HEK293 (cell line): ENCODE measurements around the gene BTC.
"Not testable (repeated sequence)": the region's sequence is repeated elsewhere in the genome, so short reads cannot be mapped to it uniquely, and the experiment has no call there.

Experiments used
- CTCF ChIA-PET: fragments of 350-600 bp; formaldehyde crosslinking; extraction: SDS; loops from one replicate; lab custom pipeline; 2021; ENCODE audit warnings: antibody characterized with exemption; lab: Yijun Ruan, JAX
- POLR2A ChIA-PET: fragments of 300-600 bp; formaldehyde crosslinking; extraction: SDS; loops from one replicate; lab custom pipeline; 2020; ENCODE audit warnings: antibody characterized with exemption, inconsistent platforms; lab: Yijun Ruan, JAX
- H3K27ac ChIP-seq: fragments of 200-500 bp; sonication (Bioruptor generic); 2 replicates; pipeline ENCODE4 v1.5.1; 2014; ENCODE audit warnings: low read depth, low read length, control low read depth, inconsistent platforms; ENCODE audit errors: extremely low read depth
- H3K36me3 ChIP-seq, 2 experiments: fragments of 200-500 bp in 1 of 2; sonication (Bioruptor generic) in 1 of 2; 1 replicate in 1 of 2; 2 replicates in 1 of 2; pipeline ENCODE4 v1.5.1; 2014 to 2017; ENCODE audit warnings: inconsistent platforms in 2 of 2, low read length in 2 of 2; ENCODE audit not compliant: control insufficient read depth in 2 of 2, insufficient read depth in 1 of 2
- H3K4me1 ChIP-seq: fragments of 200-500 bp; sonication (Bioruptor generic); 2 replicates; pipeline ENCODE4 v1.5.1; 2014; ENCODE audit warnings: mild to moderate bottlenecking, low read length, inconsistent platforms; ENCODE audit not compliant: control insufficient read depth, insufficient read depth
- H3K4me3 ChIP-seq: 2 replicates; pipeline ENCODE4 v1.5.1; 2011; ENCODE audit warnings: low read depth, mild to moderate bottlenecking, control low read depth, low read length, moderate library complexity
- H3K9me3 ChIP-seq: fragments of 200-500 bp; sonication (Bioruptor generic); 2 replicates; pipeline ENCODE4 v1.5.1; 2014; ENCODE audit warnings: low read depth, low read length, inconsistent platforms; ENCODE audit not compliant: control insufficient read depth, insufficient read depth
- BCL11A ChIP-seq: fragments of 450-650 bp; formaldehyde crosslinking; IDR thresholded peaks from 2 replicates; pipeline ENCODE4 v1.5.1; 2016; ENCODE audit warnings: low read depth, missing biosample characterization, missing genetic modification characterization
- ZNF146 ChIP-seq: fragments of 450-650 bp; formaldehyde crosslinking; IDR thresholded peaks from 2 replicates; pipeline ENCODE4 v1.5.1; 2016; ENCODE audit warnings: missing biosample characterization, missing genetic modification characterization
- ZNF555 ChIP-seq: fragments of 450-650 bp; formaldehyde crosslinking; conservative IDR thresholded peaks from 2 replicates; pipeline ENCODE4 v1.5.1; 2017; ENCODE audit warnings: missing biosample characterization, mild to moderate bottlenecking, missing genetic modification characterization, inconsistent platforms
- ZSCAN23 ChIP-seq: fragments of 450-650 bp; formaldehyde crosslinking; IDR thresholded peaks from 2 replicates; pipeline ENCODE4 v1.5.1; 2016; ENCODE audit warnings: missing biosample characterization, missing genetic modification characterization
- TF ChIP-seq, protein P1 (sequence below): fragments of 450-650 bp; formaldehyde crosslinking; IDR thresholded peaks from 2 replicates; pipeline ENCODE4 v1.5.1; 2016; ENCODE audit warnings: missing biosample characterization, missing genetic modification characterization

Gene BTC

DNA sequence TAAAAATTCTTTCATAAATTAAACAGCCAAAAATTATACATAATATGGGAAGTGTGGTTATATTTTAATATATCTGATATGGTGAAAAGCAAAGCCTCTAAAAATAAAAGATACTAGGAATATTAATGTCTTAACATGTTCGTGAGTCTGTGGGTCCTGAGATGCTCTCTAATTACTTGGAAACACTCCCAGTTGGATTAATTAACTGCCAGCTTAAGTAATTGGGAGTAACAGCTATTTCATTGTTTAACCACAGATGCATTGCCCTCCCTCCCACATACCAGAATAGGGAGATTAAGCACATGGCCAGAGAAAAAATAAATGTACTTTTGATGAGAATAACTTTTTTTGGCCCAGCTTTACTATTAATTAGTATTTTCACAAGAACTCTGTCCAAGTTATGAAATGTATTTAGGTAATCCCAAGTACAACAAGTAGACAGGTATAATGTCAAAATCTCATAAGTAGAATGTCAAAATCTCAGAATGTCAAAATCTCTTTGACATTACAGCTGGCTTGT lies 79.7 kb downstream of the BTC start:
- ChIA-PET POLR2A (no interaction called here), CTCF (no interaction called here)
- H3K4me1 ChIP-seq: no peaks in the 10 kb centered on the region
- TF ChIP-seq, protein P1, sequence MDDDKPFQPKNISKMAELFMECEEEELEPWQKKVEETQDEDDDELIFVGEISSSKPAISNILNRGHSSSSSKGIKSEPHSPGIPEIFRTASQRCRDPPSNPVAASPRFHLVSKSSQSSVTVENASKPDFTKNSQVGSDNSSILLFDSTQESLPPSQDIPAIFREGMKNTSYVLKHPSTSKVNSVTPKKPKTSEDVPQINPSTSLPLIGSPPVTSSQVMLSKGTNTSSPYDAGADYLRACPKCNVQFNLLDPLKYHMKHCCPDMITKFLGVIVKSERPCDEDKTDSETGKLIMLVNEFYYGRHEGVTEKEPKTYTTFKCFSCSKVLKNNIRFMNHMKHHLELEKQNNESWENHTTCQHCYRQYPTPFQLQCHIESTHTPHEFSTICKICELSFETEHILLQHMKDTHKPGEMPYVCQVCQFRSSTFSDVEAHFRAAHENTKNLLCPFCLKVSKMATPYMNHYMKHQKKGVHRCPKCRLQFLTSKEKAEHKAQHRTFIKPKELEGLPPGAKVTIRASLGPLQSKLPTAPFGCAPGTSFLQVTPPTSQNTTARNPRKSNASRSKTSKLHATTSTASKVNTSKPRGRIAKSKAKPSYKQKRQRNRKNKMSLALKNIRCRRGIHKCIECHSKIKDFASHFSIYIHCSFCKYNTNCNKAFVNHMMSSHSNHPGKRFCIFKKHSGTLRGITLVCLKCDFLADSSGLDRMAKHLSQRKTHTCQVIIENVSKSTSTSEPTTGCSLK (tag by site-specific recombination): no peak
- TF ChIP-seq ZNF555 (tag by site-specific recombination) (no peak), ZSCAN23 (no peak), BCL11A (tag by site-specific recombination) (no peak)
- no peaks in the 10 kb centered on the region for H3K9me3 ChIP-seq
- H3K4me3 ChIP-seq: no peak overlapping the region
- H3K36me3 ChIP-seq: no peaks in the 10 kb centered on the region
- no peak overlapping the region for H3K27ac ChIP-seq

DNA sequence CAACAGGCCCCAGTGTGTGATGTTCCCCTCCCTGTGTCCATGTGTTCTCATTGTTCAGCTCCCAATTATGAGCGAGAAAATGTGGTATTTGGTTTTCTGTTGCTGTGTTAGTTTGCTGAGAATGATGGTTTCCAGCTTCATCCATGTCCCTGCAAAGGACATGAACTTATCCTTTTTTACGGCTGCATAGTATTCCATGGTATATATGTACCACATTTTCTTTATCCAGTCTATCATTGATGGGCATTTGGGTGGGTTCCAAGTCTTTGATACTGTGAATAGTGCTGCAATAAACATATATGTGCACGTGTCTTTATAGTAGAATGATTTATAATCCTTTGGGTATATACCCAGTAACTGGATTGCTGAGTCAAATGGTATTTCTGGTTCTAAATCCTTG lies 86.2 kb downstream of the BTC start:
- H3K4me1 ChIP-seq, H3K4me3 ChIP-seq, POLR2A ChIA-PET, H3K9me3 ChIP-seq, H3K27ac ChIP-seq, H3K36me3 ChIP-seq, CTCF ChIA-PET: not testable (repeated sequence)
- peak; percentile 74 for TF ChIP-seq ZNF146 (tag by site-specific recombination)
